Measurements from ENCODE around the gene ENG.
A peak's percentile ranks its signal among the peaks of the same experiment; 100 is the strongest.
"Not testable (repeated sequence)": the region's sequence is repeated elsewhere in the genome, so short reads cannot be mapped to it uniquely, and the experiment has no call there.

ENG gene

GRCh38 chr9:127786773-127787104, 67.7 kb downstream of the ENG start:
- DNase-seq (ENCODE audit: insufficient read length, low spot score): no peak
- FAIRE-seq: no peak
- TF ChIP-seq POLR2A (IDR thresholded peaks at IDR 0.05; ENCODE audit: low read depth, low read length): no peak

- peak; percentile 66 for TF ChIP-seq POLR2A (IDR thresholded peaks at IDR 0.05; ENCODE audit: low read depth, low read length)
- FAIRE-seq (no peak), DNase-seq (ENCODE audit: insufficient read length, low spot score) (peak; percentile 95)
These were observed 68.3 kb downstream of the ENG start, which contains the start of gene CDK9 for GRCh38 chr9:127785933-127786772. CDK9 (plus strand) TSS chr9:127786034; CDS start chr9:127786149, 115 bp downstream.

- DNase-seq (ENCODE audit: insufficient read length, low spot score) (peak; percentile 97), FAIRE-seq (no peak)
- TF ChIP-seq POLR2A (IDR thresholded peaks at IDR 0.05; ENCODE audit: low read depth, low read length): peak; percentile 29; the same call in 1 of the 2 replicates
These were observed 69.2 kb downstream of the ENG start for GRCh38 chr9:127785023-127785932.

- DNase-seq (ENCODE audit: insufficient read length, low spot score): no peak
- FAIRE-seq: no peak
- TF ChIP-seq POLR2A (IDR thresholded peaks at IDR 0.05; ENCODE audit: low read depth, low read length): no peak
These were observed 71.1 kb downstream of the ENG start for GRCh38 chr9:127783111-127784008.

- FAIRE-seq: no peak
- TF ChIP-seq POLR2A (IDR thresholded peaks at IDR 0.05; ENCODE audit: low read depth, low read length): no peak
- no peak for DNase-seq (ENCODE audit: insufficient read length, low spot score)
These were observed 72.7 kb downstream of the ENG start for GRCh38 chr9:127781806-127782205.

GRCh38 chr9:127780909-127781308, 73.5 kb downstream of the ENG start:
- not testable (repeated sequence) for FAIRE-seq; DNase-seq (ENCODE audit: insufficient read length, low spot score)

- FAIRE-seq (no peak), DNase-seq (ENCODE audit: insufficient read length, low spot score) (no peak)
- no peak for TF ChIP-seq POLR2A (IDR thresholded peaks at IDR 0.05; ENCODE audit: low read depth, low read length)
These were observed 74.2 kb downstream of the ENG start for GRCh38 chr9:127780126-127780885.

GRCh38 chr9:127779136-127779981, 75.1 kb downstream of the ENG start:
- no peak for FAIRE-seq
- no peak for DNase-seq (ENCODE audit: insufficient read length, low spot score)
- no peak for TF ChIP-seq POLR2A (IDR thresholded peaks at IDR 0.05; ENCODE audit: low read depth, low read length)

- no peak for TF ChIP-seq POLR2A (IDR thresholded peaks at IDR 0.05; ENCODE audit: low read depth, low read length)
- DNase-seq (ENCODE audit: insufficient read length, low spot score): no peak
- FAIRE-seq: no peak
These were observed 76.0 kb downstream of the ENG start, which contains the start of gene SH2D3C for GRCh38 chr9:127778280-127779135. SH2D3C (minus strand) TSS chr9:127778666; CDS start chr9:127778627, 39 bp downstream.

- no peak for FAIRE-seq
These were observed 77.0 kb downstream of the ENG start for GRCh38 chr9:127777368-127777980.

GRCh38 chr9:127776924-127777289, 77.6 kb downstream of the ENG start:
- DNase-seq (ENCODE audit: insufficient read length, low spot score): no peak
- TF ChIP-seq POLR2A (IDR thresholded peaks at IDR 0.05; ENCODE audit: low read depth, low read length): no peak
- FAIRE-seq: no peak

More at GRCh38 chr9:127777368-127777980, 77.0 kb downstream of the ENG start:
- DNase-seq (ENCODE audit: insufficient read length, low spot score): no peak
- no peak for TF ChIP-seq POLR2A (IDR thresholded peaks at IDR 0.05; ENCODE audit: low read depth, low read length)
